Esophagus squamous epithelium (tissue), 4 donors: ENCODE data around the gene TBX5.

Experiments used
- CTCF ChIP-seq, 6 experiments: fragments of 450-650 bp in 4 of 6; fragments of 200-600 bp in 2 of 6; sonication (generic) in 2 of 6; IDR thresholded peaks; one replicate each; pipeline ENCODE4 v1.5.1; 2016 to 2019; ENCODE audit warnings: antibody characterized with exemption in 6 of 6, mild to moderate bottlenecking in 4 of 6, moderate library complexity in 4 of 6
- POLR2A ChIP-seq, 4 donors: fragments of 450-650 bp; IDR thresholded peaks; one replicate each; pipeline ENCODE4 v1.6.1; 2017; ENCODE audit warnings: antibody characterized with exemption in 4 of 4, mild to moderate bottlenecking in 4 of 4, moderate library complexity in 3 of 4

- TF ChIP-seq POLR2A (IDR thresholded peaks at IDR 0.05) (no peak), CTCF (IDR thresholded peaks at IDR 0.05) (no peak)
These were observed 92.0 kb downstream of the TBX5 start for GRCh38 chr12:114313910-114314309.
